CD14-positive monocyte (primary cell): Measurements from ENCODE around the gene C4orf36. TPM values are rescaled to one million over a fixed set of nuclear protein-coding genes. Genes with fewer than 3 reads are reported as not detected.

Experiments
- DNase-seq, 3 donors: peaks; one replicate each; pipeline ENCODE4 v3.0.0-alpha.2; 2011 to 2022
- H2AFZ ChIP-seq: 2 replicates; pipeline ENCODE4 v1.6.0; 2012; ENCODE audit warnings: mild to moderate bottlenecking, low read depth, low read length, inconsistent platforms; ENCODE audit not compliant: insufficient read depth, poor library complexity, severe bottlenecking
- H3K27ac ChIP-seq, 2 donors: 1 replicate in 1 of 2; 2 replicates in 1 of 2; pipeline ENCODE4 v1.5.1; 2012 to 2013; ENCODE audit warnings: low read length in 2 of 2, control low read depth in 1 of 2, inconsistent platforms in 1 of 2, low read depth in 1 of 2, mild to moderate bottlenecking in 1 of 2
- H3K27me3 ChIP-seq, 2 donors: one replicate each; pipeline versions ENCODE4 v1.6.0 to v1.6.1; 2011 to 2013; ENCODE audit warnings: low read length in 2 of 2; ENCODE audit not compliant: control insufficient read depth in 2 of 2, insufficient read depth in 2 of 2
- H3K36me3 ChIP-seq, 2 donors: replicated peaks in 1 of 2; 1 replicate in 1 of 2; 2 replicates in 1 of 2; pipeline versions ENCODE4 v1.5.1 to v1.6.1; 2012 to 2013; ENCODE audit warnings: low read length in 2 of 2, control low read depth in 1 of 2, inconsistent platforms in 1 of 2, mild to moderate bottlenecking in 1 of 2; ENCODE audit not compliant: insufficient read depth in 2 of 2, control insufficient read depth in 1 of 2
- H3K4me1 ChIP-seq, 2 donors: 1 replicate in 1 of 2; 2 replicates in 1 of 2; pipeline versions ENCODE4 v1.5.1 to v1.6.1; 2012 to 2013; ENCODE audit warnings: low read length in 2 of 2, control low read depth in 1 of 2, inconsistent platforms in 1 of 2, mild to moderate bottlenecking in 1 of 2, moderate library complexity in 1 of 2; ENCODE audit not compliant: insufficient read depth in 2 of 2, control insufficient read depth in 1 of 2
- H3K4me2 ChIP-seq: replicated peaks from 2 replicates; pipeline ENCODE3; 2012; ENCODE audit warnings: low read length, moderate library complexity, mild to moderate bottlenecking; ENCODE audit not compliant: poor library complexity, severe bottlenecking; ENCODE audit errors: extremely low read depth
- H3K4me3 ChIP-seq, 3 experiments: fragments of 200-600 bp in 1 of 3; sonication (generic) in 1 of 3; replicated peaks in 1 of 3; 1 replicate in 2 of 3; 2 replicates in 1 of 3; pipeline ENCODE4 v1.5.1; 2011 to 2013; ENCODE audit warnings: low read length in 3 of 3, mild to moderate bottlenecking in 3 of 3, control low read depth in 2 of 3, low read depth in 2 of 3, inconsistent platforms in 1 of 3, moderate library complexity in 1 of 3
- H3K79me2 ChIP-seq: 2 replicates; pipeline ENCODE4 v1.6.0; 2012; ENCODE audit warnings: mild to moderate bottlenecking, control low read depth, inconsistent platforms, low read length, moderate library complexity; ENCODE audit not compliant: insufficient read depth
- H3K9ac ChIP-seq: 2 replicates; pipeline ENCODE4 v1.6.0; 2017; ENCODE audit warnings: low read length, mild to moderate bottlenecking; ENCODE audit not compliant: insufficient read depth, poor library complexity, severe bottlenecking
- H3K9me3 ChIP-seq, 2 donors: replicated peaks in 1 of 2; 1 replicate in 1 of 2; 2 replicates in 1 of 2; pipeline versions ENCODE4 v1.5.1 to v1.6.1; 2012 to 2013; ENCODE audit warnings: low read length in 2 of 2, control low read depth in 1 of 2; ENCODE audit not compliant: control insufficient read depth in 1 of 2, insufficient read depth in 1 of 2
- H4K20me1 ChIP-seq: 2 replicates; pipeline ENCODE4 v1.6.0; 2012; ENCODE audit warnings: mild to moderate bottlenecking, low read length, control low read depth, moderate library complexity; ENCODE audit not compliant: insufficient read depth
- H3K27ac Mint-ChIP-seq, 7 donors: one replicate each; pipeline ENCODE4 v1.8.0; 2020; ENCODE audit warnings: mild to moderate bottlenecking in 7 of 7, mixed read lengths in 7 of 7, moderate library complexity in 6 of 7, inconsistent platforms in 2 of 7
- H3K27me3 Mint-ChIP-seq, 3 donors: one replicate each; pipeline ENCODE4 v1.8.0; 2021 to 2022; ENCODE audit warnings: low read depth in 3 of 3, mild to moderate bottlenecking in 3 of 3, mixed read lengths in 3 of 3, moderate library complexity in 3 of 3, inconsistent platforms in 1 of 3
- H3K36me3 Mint-ChIP-seq, 2 donors: one replicate each; pipeline ENCODE4 v1.8.0; 2020; ENCODE audit warnings: mixed read lengths in 2 of 2, inconsistent platforms in 1 of 2, mild to moderate bottlenecking in 1 of 2
- H3K4me1 Mint-ChIP-seq: one replicate; pipeline ENCODE4 v1.8.0; 2020; ENCODE audit warnings: mild to moderate bottlenecking, mixed read lengths
- H3K4me3 Mint-ChIP-seq, 2 donors: one replicate each; pipeline ENCODE4 v1.8.0; 2020; ENCODE audit warnings: mild to moderate bottlenecking in 2 of 2, mixed read lengths in 2 of 2, moderate library complexity in 1 of 2
- H3K9me3 Mint-ChIP-seq, 7 donors: one replicate each; pipeline ENCODE4 v1.8.0; 2020 to 2022; ENCODE audit warnings: mixed read lengths in 7 of 7, mild to moderate bottlenecking in 6 of 7, moderate library complexity in 6 of 7, inconsistent platforms in 2 of 7
- WGBS: methylation state at CpG from one replicate; pipeline ENCODE4 v1.1.5; 2013; ENCODE audit warnings: missing lambda C conversion rate; ENCODE audit not compliant: insufficient coverage; 5-methylcytosine and 5-hydroxymethylcytosine counted together
- intact Hi-C, 2 donors: fragments of 100-400 bp; cut with micrococcal nuclease; formaldehyde crosslinking; loops; one replicate each; pipeline versions ENCODE4 v1.15.0 to v1.15.1; 2023
- polyA plus RNA-seq, 3 donors: library from polyadenylated mRNA; depleted of rRNA in 1 of 3; unstranded in 2 of 3; stranded (reverse) in 1 of 3; fragments of 300-500 nt in 2 of 3; fragments of >200 nt in 1 of 3; fragmentation: Illumina TruSeq in 2 of 3; gene quantifications; 1 replicate in 2 of 3; 2 replicates in 1 of 3; pipeline ENCODE4 v1.2.3, GENCODE V29; 2012 to 2021
- TF ChIP-seq, protein P1 (sequence below): fragments of 200-600 bp; IDR thresholded peaks from one replicate; pipeline ENCODE4 v1.8.0; 2022; ENCODE audit warnings: antibody characterized with exemption, mild to moderate bottlenecking

The C4orf36 gene
- polyA plus RNA-seq, 3 donors = 0.14 TPM; not detected in 2

GRCh38 chr4:86919561-86920223, 27.5 kb upstream of the C4orf36 start:
- no peaks in the 10 kb centered on the region for H4K20me1 ChIP-seq
- no peak overlapping the region for H3K4me3 Mint-ChIP-seq
- H3K36me3 Mint-ChIP-seq = peaks cover 0 to 10% of the 10 kb centered on the region in 2 donors
- H2AFZ ChIP-seq = no peak overlapping the region
- no peak overlapping the region for H3K9ac ChIP-seq
- 100% methylated on average over 1 of the region's 4 CpGs for WGBS
- H3K9me3 Mint-ChIP-seq = peaks cover 0 to 7% (median 0%) of the 10 kb centered on the region in 7 donors
- intact Hi-C loops = loop anchor here (2.0 to 10.0 kb wide), 5 partner anchors 23 to 315 kb away; partner anchors contain the start of gene KLHL8 (in 1 of the 2)
- no peaks in the 10 kb centered on the region for H3K36me3 ChIP-seq
- TF ChIP-seq, protein P1, sequence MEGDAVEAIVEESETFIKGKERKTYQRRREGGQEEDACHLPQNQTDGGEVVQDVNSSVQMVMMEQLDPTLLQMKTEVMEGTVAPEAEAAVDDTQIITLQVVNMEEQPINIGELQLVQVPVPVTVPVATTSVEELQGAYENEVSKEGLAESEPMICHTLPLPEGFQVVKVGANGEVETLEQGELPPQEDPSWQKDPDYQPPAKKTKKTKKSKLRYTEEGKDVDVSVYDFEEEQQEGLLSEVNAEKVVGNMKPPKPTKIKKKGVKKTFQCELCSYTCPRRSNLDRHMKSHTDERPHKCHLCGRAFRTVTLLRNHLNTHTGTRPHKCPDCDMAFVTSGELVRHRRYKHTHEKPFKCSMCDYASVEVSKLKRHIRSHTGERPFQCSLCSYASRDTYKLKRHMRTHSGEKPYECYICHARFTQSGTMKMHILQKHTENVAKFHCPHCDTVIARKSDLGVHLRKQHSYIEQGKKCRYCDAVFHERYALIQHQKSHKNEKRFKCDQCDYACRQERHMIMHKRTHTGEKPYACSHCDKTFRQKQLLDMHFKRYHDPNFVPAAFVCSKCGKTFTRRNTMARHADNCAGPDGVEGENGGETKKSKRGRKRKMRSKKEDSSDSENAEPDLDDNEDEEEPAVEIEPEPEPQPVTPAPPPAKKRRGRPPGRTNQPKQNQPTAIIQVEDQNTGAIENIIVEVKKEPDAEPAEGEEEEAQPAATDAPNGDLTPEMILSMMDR = no peak
- no peaks in the 10 kb centered on the region for H3K79me2 ChIP-seq
- no peaks in the 10 kb centered on the region for H3K27me3 ChIP-seq
- no peak overlapping the region for H3K4me3 ChIP-seq
- peaks cover 35 to 53% of the 10 kb centered on the region in 2 donors for H3K4me1 ChIP-seq
- H3K27ac ChIP-seq = no peak overlapping the region
- H3K27me3 Mint-ChIP-seq = no peaks in the 10 kb centered on the region
- no peaks in the 10 kb centered on the region for H3K9me3 ChIP-seq
- no peak overlapping the region for H3K4me2 ChIP-seq
- H3K27ac Mint-ChIP-seq = peak overlapping the region in 5 of 7 donors; percentile 10 to 58 (median 15)
- peaks cover 55% of the 10 kb centered on the region for H3K4me1 Mint-ChIP-seq
- no peak for DNase-seq

DNA sequence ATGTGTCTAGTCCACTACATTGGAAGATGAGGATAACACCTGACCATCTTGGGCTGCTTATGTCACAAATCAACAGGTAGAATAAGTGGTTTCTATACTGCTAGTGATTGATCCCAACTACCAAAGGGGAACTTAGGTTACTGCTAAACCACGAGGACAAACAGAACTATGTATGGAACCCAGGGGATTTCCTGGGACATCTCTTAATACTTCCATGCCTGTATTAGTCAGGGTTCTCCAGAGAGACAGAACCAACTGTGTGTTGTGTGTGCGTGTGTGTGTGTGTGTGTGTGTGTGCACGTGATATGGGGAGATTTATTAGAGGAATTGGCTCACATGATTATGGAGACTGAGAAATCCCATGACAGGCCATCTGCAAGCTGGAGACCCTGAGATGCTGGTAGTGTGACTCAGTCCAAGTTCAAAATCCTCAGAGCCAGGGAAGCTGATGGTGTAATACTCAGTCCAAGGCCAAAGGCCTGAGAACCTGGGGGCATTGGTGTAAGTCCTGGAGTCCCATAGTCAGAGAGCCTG, 26.4 kb upstream of the C4orf36 start:
- intact Hi-C loops = loop anchor here in 1 of 2 donors (10.0 kb wide), 1 partner anchor 306 kb away; the partner anchor contains the start of gene KLHL8
- H3K27ac Mint-ChIP-seq = peak overlapping the region in 4 of 7 donors; percentile 20 to 80 (median 46)
- Histone ChIP-seq H3K9me3 (no peaks in the 10 kb centered on the region), H3K79me2 (no peaks in the 10 kb centered on the region), H4K20me1 (no peaks in the 10 kb centered on the region), H3K27ac (peak overlapping the region in 1 of 2 donors; percentile 36), H3K4me2 (no peak overlapping the region), H3K4me1 (peaks cover 35 to 53% of the 10 kb centered on the region in 2 donors), H3K36me3 (no peaks in the 10 kb centered on the region), H3K4me3 (no peak overlapping the region), H2AFZ (no peak overlapping the region), H3K9ac (no peak overlapping the region), H3K27me3 (no peaks in the 10 kb centered on the region)
- H3K27me3 Mint-ChIP-seq = no peaks in the 10 kb centered on the region
- no peak overlapping the region for H3K4me3 Mint-ChIP-seq
- 31% methylated on average over 2 of the region's 3 CpGs for WGBS
- peaks cover 0 to 7% (median 0%) of the 10 kb centered on the region in 7 donors for H3K9me3 Mint-ChIP-seq
- H3K36me3 Mint-ChIP-seq = peaks cover 0 to 13% of the 10 kb centered on the region in 2 donors
- H3K4me1 Mint-ChIP-seq = peaks cover 53% of the 10 kb centered on the region
- peak; percentile 44 to 93 (median 63) for DNase-seq
- TF ChIP-seq, protein P1 = no peak
